Muscle of back (tissue), 11 donors: ENCODE results near the gene RIPOR3. TPM values are rescaled to one million over a fixed set of nuclear protein-coding genes. Genes with fewer than 3 reads are reported as not detected.
"Not testable (repeated sequence)": the region's sequence is repeated elsewhere in the genome, so short reads cannot be mapped to it uniquely, and the experiment has no call there.

Source experiments
- DNase-seq, 3 donors: peaks; one replicate each; pipeline versions ENCODE4 v3.0.0 to v3.0.0-alpha.2; 2013
- polyA plus RNA-seq, 10 donors: library from polyadenylated mRNA; unstranded; fragments of 120-200 nt; gene quantifications; one replicate each; pipeline ENCODE4 v1.2.1, GENCODE V29; 2013; ENCODE audit not compliant: insufficient read length in 10 of 10

Gene RIPOR3
- polyA plus RNA-seq, 10 donors = 3.1 to 15.6 (median 8.6) TPM

- no peak for DNase-seq
Observed at GRCh38 chr20:50611128-50611810, 80.1 kb downstream of the RIPOR3 start.

GRCh38 chr20:50610212-50610718, 81.1 kb downstream of the RIPOR3 start:
- no peak for DNase-seq

- DNase-seq = no peak
Observed at GRCh38 chr20:50609438-50609989, 81.8 kb downstream of the RIPOR3 start.

GRCh38 chr20:50608750-50609104, 82.6 kb downstream of the RIPOR3 start:
- no peak for DNase-seq

- no peak for DNase-seq
Observed at GRCh38 chr20:50607850-50608749, 83.2 kb downstream of the RIPOR3 start.

- DNase-seq = no peak
Observed at GRCh38 chr20:50607436-50607835, 83.9 kb downstream of the RIPOR3 start.

- no peak for DNase-seq
Observed at GRCh38 chr20:50605136-50605535, 86.2 kb downstream of the RIPOR3 start.

- DNase-seq = no peak
Observed at GRCh38 chr20:50604451-50604850, 86.9 kb downstream of the RIPOR3 start.

GRCh38 chr20:50602432-50603088, 88.8 kb downstream of the RIPOR3 start:
- DNase-seq = no peak

GRCh38 chr20:50601511-50602431, 89.6 kb downstream of the RIPOR3 start:
- no peak for DNase-seq

- no peak for DNase-seq
Observed at GRCh38 chr20:50600281-50600895, 91.0 kb downstream of the RIPOR3 start.

GRCh38 chr20:50598768-50599167, 92.6 kb downstream of the RIPOR3 start:
- not testable (repeated sequence) for DNase-seq

- DNase-seq = no peak
Observed at GRCh38 chr20:50598074-50598473, 93.3 kb downstream of the RIPOR3 start.

GRCh38 chr20:50597406-50597969, 93.9 kb downstream of the RIPOR3 start:
- DNase-seq = no peak

- no peak for DNase-seq
Observed at GRCh38 chr20:50596694-50597021, 94.7 kb downstream of the RIPOR3 start.

- no peak for DNase-seq
Observed at GRCh38 chr20:50595988-50596693, 95.2 kb downstream of the RIPOR3 start.

GRCh38 chr20:50595433-50595895, 95.9 kb downstream of the RIPOR3 start:
- DNase-seq = peak in 2 of 3 donors; percentile 23 to 30

GRCh38 chr20:50594591-50595432, 96.5 kb downstream of the RIPOR3 start:
- DNase-seq = no peak

- DNase-seq = no peak
Observed at GRCh38 chr20:50594231-50594590, 97.1 kb downstream of the RIPOR3 start.
